ENCODE data around the gene ZDHHC5.

DNA sequence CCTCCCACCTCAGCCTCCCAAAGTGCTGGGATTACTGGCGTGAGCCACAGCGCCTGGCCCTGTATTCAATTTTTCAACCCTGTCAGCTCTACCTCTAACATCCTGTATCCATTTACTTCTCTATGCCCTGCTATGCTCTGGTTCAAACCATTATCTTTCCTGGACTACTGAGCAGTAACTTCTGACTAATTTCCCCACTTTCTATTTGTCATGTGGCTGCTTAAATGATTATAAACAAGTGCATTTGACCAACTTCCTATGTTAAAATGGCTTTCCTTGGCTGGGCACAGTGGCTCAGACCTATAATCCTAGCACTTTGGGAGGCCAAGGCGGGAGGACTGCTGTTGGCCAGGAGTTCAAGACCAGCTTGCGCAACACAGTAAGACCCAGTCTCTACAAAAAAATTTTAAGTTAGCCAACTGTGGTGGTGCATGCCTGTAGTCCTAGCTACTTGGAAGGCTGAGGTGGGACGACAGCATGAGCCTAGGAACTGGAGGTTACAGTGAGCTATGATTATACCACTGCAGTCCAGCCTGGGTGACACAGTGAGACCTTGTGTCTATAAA lies 42.0 kb downstream of the ZDHHC5 start:
- no peak for TF ChIP-seq CREB1 (CRISPR knock-in tag; IDR thresholded peaks at IDR 0.05)
- TF ChIP-seq, protein P1, sequence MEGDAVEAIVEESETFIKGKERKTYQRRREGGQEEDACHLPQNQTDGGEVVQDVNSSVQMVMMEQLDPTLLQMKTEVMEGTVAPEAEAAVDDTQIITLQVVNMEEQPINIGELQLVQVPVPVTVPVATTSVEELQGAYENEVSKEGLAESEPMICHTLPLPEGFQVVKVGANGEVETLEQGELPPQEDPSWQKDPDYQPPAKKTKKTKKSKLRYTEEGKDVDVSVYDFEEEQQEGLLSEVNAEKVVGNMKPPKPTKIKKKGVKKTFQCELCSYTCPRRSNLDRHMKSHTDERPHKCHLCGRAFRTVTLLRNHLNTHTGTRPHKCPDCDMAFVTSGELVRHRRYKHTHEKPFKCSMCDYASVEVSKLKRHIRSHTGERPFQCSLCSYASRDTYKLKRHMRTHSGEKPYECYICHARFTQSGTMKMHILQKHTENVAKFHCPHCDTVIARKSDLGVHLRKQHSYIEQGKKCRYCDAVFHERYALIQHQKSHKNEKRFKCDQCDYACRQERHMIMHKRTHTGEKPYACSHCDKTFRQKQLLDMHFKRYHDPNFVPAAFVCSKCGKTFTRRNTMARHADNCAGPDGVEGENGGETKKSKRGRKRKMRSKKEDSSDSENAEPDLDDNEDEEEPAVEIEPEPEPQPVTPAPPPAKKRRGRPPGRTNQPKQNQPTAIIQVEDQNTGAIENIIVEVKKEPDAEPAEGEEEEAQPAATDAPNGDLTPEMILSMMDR (IDR thresholded peaks at IDR 0.05), result no peak
- no peak for TF ChIP-seq NR3C1 (CRISPR knock-in tag; conservative IDR thresholded peaks at IDR 0.05; ENCODE audit: low read depth)
- no peak for TF ChIP-seq EMX1 (CRISPR knock-in tag; IDR thresholded peaks at IDR 0.05)
- TF ChIP-seq, protein P2, sequence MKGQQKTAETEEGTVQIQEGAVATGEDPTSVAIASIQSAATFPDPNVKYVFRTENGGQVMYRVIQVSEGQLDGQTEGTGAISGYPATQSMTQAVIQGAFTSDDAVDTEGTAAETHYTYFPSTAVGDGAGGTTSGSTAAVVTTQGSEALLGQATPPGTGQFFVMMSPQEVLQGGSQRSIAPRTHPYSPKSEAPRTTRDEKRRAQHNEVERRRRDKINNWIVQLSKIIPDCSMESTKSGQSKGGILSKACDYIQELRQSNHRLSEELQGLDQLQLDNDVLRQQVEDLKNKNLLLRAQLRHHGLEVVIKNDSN (CRISPR knock-in tag; IDR thresholded peaks at IDR 0.05), result no peak
- no peak for TF ChIP-seq IRF1 (CRISPR knock-in tag; IDR thresholded peaks at IDR 0.05)
- no peak for TF ChIP-seq TP53 (CRISPR knock-in tag; IDR thresholded peaks at IDR 0.05)
- TF ChIP-seq ZBTB21 (CRISPR knock-in tag; IDR thresholded peaks at IDR 0.05; ENCODE audit: borderline replicate concordance), result no peak
- TF ChIP-seq ZNF121 (CRISPR knock-in tag; IDR thresholded peaks at IDR 0.05), result no peak

All from WTC11 (cell line).